Endodermal cell (in vitro differentiated cells): ENCODE measurements around the gene IGSF9B. TPM values are rescaled to one million over a fixed set of nuclear protein-coding genes. Genes with fewer than 3 reads are reported as not detected.

Experiments used
- DNase-seq: peaks from one replicate; pipeline ENCODE4 v3.0.0-alpha.2; 2017
- H3K27ac ChIP-seq: 2 replicates; pipeline ENCODE4 v1.5.1; 2013; ENCODE audit warnings: mild to moderate bottlenecking, low read depth, low read length, moderate library complexity
- H3K27me3 ChIP-seq: 2 replicates; pipeline ENCODE4 v1.6.1; 2013; ENCODE audit warnings: mild to moderate bottlenecking, low read length, moderate library complexity; ENCODE audit not compliant: insufficient read depth, control insufficient read depth, poor library complexity, severe bottlenecking
- H3K36me3 ChIP-seq: 2 replicates; pipeline ENCODE4 v1.7.0; 2013; ENCODE audit warnings: mild to moderate bottlenecking, low read length, moderate library complexity; ENCODE audit not compliant: control insufficient read depth, insufficient read depth
- H3K4me1 ChIP-seq: one replicate; pipeline ENCODE4 v1.7.0; 2013; ENCODE audit warnings: low read length; ENCODE audit not compliant: control insufficient read depth, insufficient read depth
- H3K4me3 ChIP-seq: 2 replicates; pipeline ENCODE4 v1.5.1; 2013; ENCODE audit warnings: mild to moderate bottlenecking, low read length, moderate library complexity
- H3K9ac ChIP-seq: 2 replicates; pipeline ENCODE4 v1.6.1; 2013; ENCODE audit warnings: mild to moderate bottlenecking, low read length, moderate library complexity; ENCODE audit not compliant: poor library complexity, severe bottlenecking; ENCODE audit errors: extremely low read depth
- H3K9me3 ChIP-seq: 2 replicates; pipeline ENCODE4 v1.6.1; 2013; ENCODE audit warnings: mild to moderate bottlenecking, low read length, moderate library complexity; ENCODE audit not compliant: control insufficient read depth
- H3K27ac Mint-ChIP-seq: 2 replicates; pipeline ENCODE4 v1.8.0; 2020; ENCODE audit warnings: mixed read lengths
- H3K27me3 Mint-ChIP-seq: 2 replicates; pipeline ENCODE4 v1.8.0; 2021; ENCODE audit warnings: mild to moderate bottlenecking, mixed read lengths; ENCODE audit not compliant: insufficient read depth
- H3K36me3 Mint-ChIP-seq: 2 replicates; pipeline ENCODE4 v1.8.0; 2020; ENCODE audit warnings: low read depth, mixed read lengths
- H3K4me1 Mint-ChIP-seq: 2 replicates; pipeline ENCODE4 v1.8.0; 2020; ENCODE audit warnings: mixed read lengths
- H3K4me3 Mint-ChIP-seq: 2 replicates; pipeline ENCODE4 v1.8.0; 2020; ENCODE audit warnings: mild to moderate bottlenecking, moderate library complexity, mixed read lengths
- H3K9me3 Mint-ChIP-seq: 2 replicates; pipeline ENCODE4 v1.8.0; 2020; ENCODE audit warnings: mild to moderate bottlenecking, mixed read lengths
- CTCF ChIP-seq: fragments of 200-600 bp; sonication (generic); conservative IDR thresholded peaks from 2 replicates; pipeline ENCODE4 v1.5.0; 2021; ENCODE audit warnings: antibody characterized with exemption, mild to moderate bottlenecking
- WGBS, 2 experiments: methylation state at CpG; one replicate each; pipeline versions ENCODE4 v1.1.5 to v1.1.7; 2013; ENCODE audit warnings: missing lambda C conversion rate in 2 of 2, mixed read lengths in 1 of 2; ENCODE audit not compliant: insufficient coverage in 1 of 2, insufficient read length in 1 of 2; 5-methylcytosine and 5-hydroxymethylcytosine counted together
- total RNA-seq, 2 donors: library from RNA; stranded (reverse); fragmentation: NEBNext Ultra II Directional in 1 of 2; extraction: Animal tissue kit (Norgen Biotek cat#: 25700) in 1 of 2; gene quantifications; 2 replicates in 1 of 2; 3 replicates in 1 of 2; pipeline ENCODE4 v1.2.1, GENCODE V29; 2021

Gene IGSF9B
- total RNA-seq, 2 donors from 2014 or later: 14.1 to 23.0 TPM

DNA sequence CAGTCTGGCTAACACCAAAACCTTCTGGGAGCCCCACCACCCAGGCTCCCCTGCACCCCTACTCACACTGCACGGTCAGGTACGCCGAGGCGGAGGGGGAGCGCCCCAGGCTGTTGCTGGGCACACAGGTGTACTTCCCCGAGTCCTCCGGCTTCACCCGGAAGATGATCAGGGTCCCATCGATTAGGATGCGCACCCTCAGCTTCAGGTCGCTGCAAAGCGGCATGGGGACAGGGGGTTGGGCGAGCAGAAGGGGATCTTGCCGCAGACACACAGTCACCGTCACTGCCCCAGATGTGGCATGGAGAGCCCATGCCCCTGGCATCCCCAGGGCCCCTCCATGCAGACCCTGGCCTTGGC, 21.2 kb downstream of the IGSF9B start:
- no peaks in the 10 kb centered on the region for H3K27me3 ChIP-seq
- H3K9me3 ChIP-seq: no peaks in the 10 kb centered on the region
- TF ChIP-seq CTCF: no peak
- 94 to 100% methylated on average over 7 to 15 of the region's 15 CpGs for WGBS, 2 experiments
- no peak overlapping the region for H3K4me3 ChIP-seq
- Mint-ChIP-seq H3K4me1 (no peaks in the 10 kb centered on the region), H3K4me3 (no peak overlapping the region), H3K9me3 (peaks cover 8% of the 10 kb centered on the region), H3K27me3 (no peaks in the 10 kb centered on the region), H3K27ac (no peak overlapping the region), H3K36me3 (peaks cover 19% of the 10 kb centered on the region)
- H3K36me3 ChIP-seq: no peaks in the 10 kb centered on the region
- peak overlapping the region; percentile 59 for H3K27ac ChIP-seq
- no peaks in the 10 kb centered on the region for H3K4me1 ChIP-seq
- no peak for DNase-seq
- H3K9ac ChIP-seq: no peak overlapping the region

DNA sequence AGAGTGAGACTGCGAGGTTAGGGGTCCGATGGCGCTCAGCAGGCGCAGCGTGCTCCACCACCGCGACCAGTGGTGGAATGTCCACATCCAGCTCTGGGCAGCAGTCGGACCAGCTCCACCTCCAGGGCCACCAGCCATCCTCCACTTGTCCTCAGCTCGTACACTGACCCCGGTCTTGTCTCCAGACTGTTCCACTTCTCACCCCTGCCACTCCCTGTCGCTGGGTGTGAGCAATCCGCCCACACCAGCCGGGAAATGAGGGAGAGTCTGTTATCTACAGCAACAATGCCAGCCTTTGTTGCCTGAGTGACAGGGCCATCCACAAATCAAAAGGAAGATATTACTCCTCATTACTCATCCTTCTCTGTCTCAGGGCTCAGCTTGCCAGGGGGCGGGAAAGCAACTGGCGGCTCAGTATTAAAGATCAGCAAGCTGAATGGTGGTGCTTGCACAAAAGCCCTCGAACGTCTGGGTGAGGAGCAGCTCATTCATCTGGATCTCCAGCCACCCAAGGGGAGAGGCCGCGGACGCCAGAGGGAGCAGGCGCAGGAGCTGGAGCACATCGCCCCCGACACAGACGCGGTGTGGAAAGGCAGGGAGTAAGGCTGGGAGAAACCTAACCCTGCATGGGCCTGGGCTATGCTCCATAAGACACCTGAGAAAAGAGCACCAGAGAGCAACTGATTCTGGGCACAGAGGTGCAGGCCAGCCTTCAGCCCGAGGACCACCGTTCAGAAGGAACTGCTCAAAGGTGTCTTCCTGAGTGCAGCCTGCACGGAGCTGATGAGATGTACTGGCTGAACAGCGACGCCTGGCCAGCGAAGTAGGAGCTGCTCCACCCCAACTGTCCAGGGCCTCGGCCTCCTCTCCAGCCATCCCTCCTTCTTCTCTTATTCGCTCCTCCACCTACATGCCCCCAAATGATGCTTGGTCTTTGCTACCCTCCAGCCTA, 21.9 kb downstream of the IGSF9B start:
- no peak for TF ChIP-seq CTCF
- H3K9ac ChIP-seq: no peak overlapping the region
- H3K9me3 Mint-ChIP-seq: peaks cover 2% of the 10 kb centered on the region
- H3K36me3 ChIP-seq: no peaks in the 10 kb centered on the region
- H3K4me1 Mint-ChIP-seq: no peaks in the 10 kb centered on the region
- H3K27ac Mint-ChIP-seq: no peak overlapping the region
- no peak overlapping the region for H3K4me3 ChIP-seq
- no peaks in the 10 kb centered on the region for H3K27me3 Mint-ChIP-seq
- peaks cover 13% of the 10 kb centered on the region for H3K36me3 Mint-ChIP-seq
- WGBS, 2 experiments: 89 to 90% methylated on average over 23 to 33 of the region's 33 CpGs
- peak; percentile 66 for DNase-seq
- H3K27ac ChIP-seq: peak overlapping the region; percentile 59
- H3K9me3 ChIP-seq: no peaks in the 10 kb centered on the region
- H3K27me3 ChIP-seq: no peaks in the 10 kb centered on the region
- no peak overlapping the region for H3K4me3 Mint-ChIP-seq
- H3K4me1 ChIP-seq: no peaks in the 10 kb centered on the region

DNA sequence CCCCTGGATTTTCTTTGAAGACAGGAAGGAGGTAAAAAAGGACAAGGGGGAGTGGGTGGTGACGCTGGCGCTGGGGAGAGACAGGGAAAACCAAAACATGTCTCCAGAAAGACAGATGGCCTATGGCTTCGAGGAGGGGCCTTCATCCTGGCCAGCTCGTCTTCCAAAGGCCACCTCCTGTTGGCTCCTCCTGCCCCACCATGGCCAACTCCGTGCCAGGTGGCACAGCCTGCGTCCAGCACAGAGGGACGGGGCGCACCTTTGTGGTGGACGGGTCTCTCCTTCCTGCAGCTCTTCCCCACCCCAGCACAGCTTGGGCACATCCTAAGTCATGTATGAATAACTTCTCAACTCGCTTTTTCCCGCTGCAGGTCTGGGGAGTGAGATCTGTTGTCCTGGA, 22.7 kb downstream of the IGSF9B start:
- WGBS, 2 experiments: 92 to 99% methylated on average over 11 of the region's 11 CpGs
- peak overlapping the region; percentile 47 for H3K27ac ChIP-seq

More for the DNA sequence above, 22.7 kb downstream of the IGSF9B start:
- Mint-ChIP-seq H3K27ac (no peak overlapping the region), H3K36me3 (peaks cover 7% of the 10 kb centered on the region), H3K4me3 (no peak overlapping the region), H3K27me3 (no peaks in the 10 kb centered on the region), H3K9me3 (no peaks in the 10 kb centered on the region), H3K4me1 (no peaks in the 10 kb centered on the region)
- H3K27me3 ChIP-seq: no peaks in the 10 kb centered on the region
- H3K4me1 ChIP-seq: no peaks in the 10 kb centered on the region
- H3K9me3 ChIP-seq: no peaks in the 10 kb centered on the region
- H3K9ac ChIP-seq: no peak overlapping the region
- no peak overlapping the region for H3K4me3 ChIP-seq
- TF ChIP-seq CTCF: no peak
- DNase-seq: no peak
- no peaks in the 10 kb centered on the region for H3K36me3 ChIP-seq
